AG10803 (cell line): ENCODE results near the gene ZNF625.

Experiments
- DNase-seq: peaks from one replicate; pipeline ENCODE4 v3.0.0; 2010; ENCODE audit warnings: low read depth
- H3K4me3 ChIP-seq: 2 replicates; pipeline ENCODE4 v1.5.1; 2011; ENCODE audit warnings: mild to moderate bottlenecking, low read length, control low read depth
- CTCF ChIP-seq: conservative IDR thresholded peaks from 2 replicates; pipeline ENCODE4 v1.5.1; 2011; ENCODE audit warnings: mild to moderate bottlenecking, low read length, control low read depth, inconsistent platforms

ZNF625 gene

GRCh38 chr19:12187625-12188024 is 31.1 kb upstream of the ZNF625 start:
- no peak overlapping the region for H3K4me3 ChIP-seq
- DNase-seq, result no peak
- TF ChIP-seq CTCF, result no peak

- no peak for TF ChIP-seq CTCF
- H3K4me3 ChIP-seq, result no peak overlapping the region
- DNase-seq, result no peak
These were observed 23.8 kb upstream of the ZNF625 start for GRCh38 chr19:12180377-12180776.

DNA sequence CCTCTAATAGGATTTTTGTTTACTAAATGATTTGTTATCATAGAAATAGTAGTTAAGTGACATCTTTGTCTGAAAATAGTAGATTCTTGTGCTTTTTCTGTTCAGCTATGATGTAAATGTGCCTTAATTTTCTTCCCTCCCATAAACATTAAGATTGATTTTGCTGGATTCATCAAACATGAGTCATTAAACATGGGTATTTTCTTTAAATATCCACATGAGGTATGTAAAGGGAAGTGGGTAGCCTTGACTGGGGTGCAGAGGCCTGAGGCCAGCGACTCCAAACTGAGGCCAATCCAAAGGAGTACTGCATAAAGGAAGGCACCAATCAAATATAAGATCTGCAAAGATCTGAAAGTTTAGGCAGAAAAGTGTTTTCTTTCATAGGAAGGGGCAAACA is 10.1 kb upstream of the ZNF625 start:
- peak; percentile 8 for DNase-seq
- H3K4me3 ChIP-seq, result no peak overlapping the region
- TF ChIP-seq CTCF, result no peak

DNA sequence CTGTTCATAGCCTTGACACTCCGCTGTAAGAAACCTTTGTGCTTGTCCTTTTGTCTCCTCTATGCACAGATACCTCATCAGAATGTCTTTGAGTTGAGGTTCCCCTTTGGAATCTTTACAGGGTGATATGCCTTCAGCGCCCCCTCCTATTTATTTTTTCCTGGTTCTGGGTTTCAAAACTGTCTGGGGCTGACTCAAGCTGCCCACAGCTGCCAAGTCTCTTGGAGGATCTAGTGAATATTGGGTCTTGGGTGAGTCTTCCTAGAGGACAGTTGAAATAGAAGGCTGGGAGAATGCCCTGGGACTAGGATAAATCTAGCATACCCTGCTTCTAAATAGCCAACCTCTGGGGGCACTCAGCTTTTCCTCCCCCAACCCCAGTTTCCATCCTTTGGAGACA is 7.3 kb upstream of the ZNF625 start:
- no peak for TF ChIP-seq CTCF
- peak; percentile 40 for DNase-seq

GRCh38 chr19:12162882-12163806 is 6.6 kb upstream of the ZNF625 start, which contains the start of gene ZNF136:
ZNF136 (plus strand) TSS chr19:12163096; CDS start chr19:12163204, 108 bp downstream.
- peak; percentile 94 for DNase-seq
- no peak for TF ChIP-seq CTCF
- peak within 1 kb of the TSS; percentile 90 for H3K4me3 ChIP-seq

More for the DNA sequence above, 7.3 kb upstream of the ZNF625 start:
- peak overlapping the region; percentile 90 for H3K4me3 ChIP-seq

DNA sequence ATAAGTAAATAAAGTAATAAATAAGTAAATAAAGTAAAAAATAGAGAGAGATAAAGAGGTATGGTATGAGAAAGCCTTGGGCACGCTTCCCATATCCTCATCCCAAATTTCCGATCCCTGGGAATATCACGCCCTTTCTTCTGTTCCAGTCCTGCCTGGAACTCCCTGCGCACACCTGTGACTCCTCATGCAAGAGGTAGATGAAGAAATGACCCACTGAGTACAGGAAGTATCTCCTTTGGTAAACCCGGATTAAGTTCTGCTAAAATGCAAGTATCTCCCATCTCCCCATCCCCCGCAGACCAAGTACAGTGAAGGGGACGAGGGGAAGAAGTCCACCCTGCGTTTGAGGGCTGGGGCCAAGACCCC is 6.0 kb upstream of the ZNF625 start:
- peak overlapping the region; percentile 90 for H3K4me3 ChIP-seq
- TF ChIP-seq CTCF, result no peak
- DNase-seq, result no peak
